Erythroblast (primary cell): Measurements from ENCODE around the gene LMO2.

Experiments
- GATA1 ChIP-seq: IDR thresholded peaks from 2 replicates; pipeline ENCODE4 v1.6.1; 2011; ENCODE audit warnings: low read depth, mild to moderate bottlenecking, control low read depth, low read length, moderate library complexity
- POLR2A ChIP-seq: IDR thresholded peaks from 2 replicates; pipeline ENCODE4 v1.6.1; 2011; ENCODE audit warnings: mild to moderate bottlenecking, low read length

GRCh38 chr11:33861386-33861785 is 30.5 kb downstream of the LMO2 start:
- TF ChIP-seq POLR2A (no peak), GATA1 (no peak)
